Cardiac muscle cell (in vitro differentiated cells and primary cell): ENCODE data around the gene TULP1. TPM values are rescaled to one million over a fixed set of nuclear protein-coding genes. Genes with fewer than 3 reads are reported as not detected.

ENCODE experiments used
- DNase-seq, 2 donors: peaks; one replicate each; pipeline versions ENCODE4 v3.0.0 to v3.0.0-alpha.2; 2010 to 2017; ENCODE audit warnings: low read depth in 1 of 2, low spot score in 1 of 2
- H3K27ac ChIP-seq: fragments of 200-600 bp; sonication (generic); 2 replicates; pipeline ENCODE4 v1.5.1; 2016
- H3K27me3 ChIP-seq: fragments of 200-600 bp; sonication (generic); 2 replicates; pipeline ENCODE4 v1.6.0; 2016; ENCODE audit warnings: control low read depth
- H3K36me3 ChIP-seq: fragments of 200-600 bp; sonication (generic); 2 replicates; pipeline ENCODE4 v1.5.1; 2016; ENCODE audit warnings: control low read depth
- H3K4me1 ChIP-seq: fragments of 200-600 bp; sonication (generic); 2 replicates; pipeline ENCODE4 v1.8.1; 2017; ENCODE audit warnings: low read depth, mild to moderate bottlenecking, mixed run types
- H3K4me3 ChIP-seq: fragments of 200-600 bp; sonication (generic); 2 replicates; pipeline ENCODE4 v1.5.1; 2016; ENCODE audit warnings: mild to moderate bottlenecking
- H3K9me3 ChIP-seq: fragments of 200-600 bp; sonication (generic); 2 replicates; pipeline ENCODE4 v1.5.1; 2017; ENCODE audit warnings: low read depth, mild to moderate bottlenecking, control low read depth
- polyA plus RNA-seq: library from polyadenylated mRNA; unstranded; fragments of >200 nt; fragmentation: Nextera tagmentation; extraction: Ambion mirVana; gene quantifications from 2 replicates; pipeline ENCODE4 v1.2.1, GENCODE V29; 2016
- total RNA-seq: library from RNA; depleted of rRNA; stranded (reverse); fragments of >200 nt; gene quantifications from 2 replicates; pipeline ENCODE4 v1.2.3, GENCODE V29; 2016
- TF ChIP-seq, protein P1 (sequence below): IDR thresholded peaks from 2 replicates; pipeline ENCODE4 v1.5.1; 2012; ENCODE audit warnings: low read depth, mild to moderate bottlenecking, low read length

The TULP1 gene
- total and polyA plus RNA-seq, 2 experiments from 2014 or later: 0.92 to 5.2 TPM

DNA sequence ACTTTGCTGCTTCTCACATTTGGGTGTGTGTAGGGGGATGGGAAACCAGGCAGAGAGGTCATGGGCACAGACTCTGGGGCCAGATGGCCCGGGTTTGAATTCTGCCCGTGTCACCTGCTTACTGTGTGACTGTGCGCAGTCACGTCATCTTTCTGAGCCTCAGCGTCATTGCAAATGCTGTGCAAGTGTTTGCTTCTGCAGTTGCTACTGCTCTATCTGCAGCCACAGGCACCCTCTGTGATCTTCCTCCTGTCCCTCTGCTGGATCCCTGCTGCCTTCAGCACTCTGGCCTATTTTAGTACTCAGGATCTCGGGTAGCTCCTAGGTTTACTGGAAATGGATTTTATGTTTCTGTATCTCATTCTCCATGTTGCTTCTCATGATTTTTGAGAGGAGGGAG lies 40.6 kb upstream of the TULP1 start:
- H3K36me3 ChIP-seq: no peaks in the 10 kb centered on the region
- H3K27ac ChIP-seq: no peak overlapping the region
- TF ChIP-seq, protein P1, sequence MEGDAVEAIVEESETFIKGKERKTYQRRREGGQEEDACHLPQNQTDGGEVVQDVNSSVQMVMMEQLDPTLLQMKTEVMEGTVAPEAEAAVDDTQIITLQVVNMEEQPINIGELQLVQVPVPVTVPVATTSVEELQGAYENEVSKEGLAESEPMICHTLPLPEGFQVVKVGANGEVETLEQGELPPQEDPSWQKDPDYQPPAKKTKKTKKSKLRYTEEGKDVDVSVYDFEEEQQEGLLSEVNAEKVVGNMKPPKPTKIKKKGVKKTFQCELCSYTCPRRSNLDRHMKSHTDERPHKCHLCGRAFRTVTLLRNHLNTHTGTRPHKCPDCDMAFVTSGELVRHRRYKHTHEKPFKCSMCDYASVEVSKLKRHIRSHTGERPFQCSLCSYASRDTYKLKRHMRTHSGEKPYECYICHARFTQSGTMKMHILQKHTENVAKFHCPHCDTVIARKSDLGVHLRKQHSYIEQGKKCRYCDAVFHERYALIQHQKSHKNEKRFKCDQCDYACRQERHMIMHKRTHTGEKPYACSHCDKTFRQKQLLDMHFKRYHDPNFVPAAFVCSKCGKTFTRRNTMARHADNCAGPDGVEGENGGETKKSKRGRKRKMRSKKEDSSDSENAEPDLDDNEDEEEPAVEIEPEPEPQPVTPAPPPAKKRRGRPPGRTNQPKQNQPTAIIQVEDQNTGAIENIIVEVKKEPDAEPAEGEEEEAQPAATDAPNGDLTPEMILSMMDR: no peak
- H3K4me3 ChIP-seq: no peak overlapping the region
- no peaks in the 10 kb centered on the region for H3K27me3 ChIP-seq
- DNase-seq: no peak
- no peaks in the 10 kb centered on the region for H3K9me3 ChIP-seq
- no peaks in the 10 kb centered on the region for H3K4me1 ChIP-seq

DNA sequence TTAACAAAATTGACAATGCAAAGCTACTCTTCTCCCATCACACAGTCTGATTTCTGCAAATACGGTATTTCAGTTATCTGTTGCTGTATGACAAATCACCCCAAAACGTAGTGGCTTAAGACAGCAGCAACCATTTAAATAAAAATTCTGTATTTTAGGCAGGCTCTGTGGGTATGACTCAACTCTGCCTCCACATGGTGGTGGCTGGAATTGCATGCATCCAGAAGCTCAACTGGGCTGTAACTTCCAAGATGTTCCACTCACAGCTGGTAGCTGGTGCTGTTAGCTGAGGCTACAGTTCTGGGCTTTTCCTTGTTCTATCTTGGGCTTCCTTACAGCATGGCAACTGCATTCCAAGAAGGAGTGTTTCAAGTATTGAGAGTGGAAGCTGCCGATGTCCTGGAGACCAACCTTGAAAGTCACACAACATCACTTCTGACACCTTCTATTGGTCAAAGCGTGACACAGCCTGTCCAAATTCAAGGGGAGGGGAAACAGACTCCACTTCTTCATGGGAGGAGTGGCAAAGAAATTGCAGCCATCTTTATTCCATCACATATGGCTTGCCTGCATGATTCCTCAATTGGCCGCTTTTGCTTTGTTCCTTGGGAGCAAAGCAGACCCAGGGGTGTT lies 39.7 kb upstream of the TULP1 start:
- no peaks in the 10 kb centered on the region for H3K9me3 ChIP-seq
- H3K36me3 ChIP-seq: no peaks in the 10 kb centered on the region
- peak in 1 of 2 donors; percentile 55 for DNase-seq
- H3K4me3 ChIP-seq: no peak overlapping the region
- H3K27ac ChIP-seq: no peak overlapping the region
- H3K27me3 ChIP-seq: no peaks in the 10 kb centered on the region
- no peaks in the 10 kb centered on the region for H3K4me1 ChIP-seq
- TF ChIP-seq, protein P1: peak; percentile 81

GRCh38 chr6:35550437-35550836 lies 37.7 kb upstream of the TULP1 start:
- DNase-seq: no peak
- H3K4me1 ChIP-seq: no peaks in the 10 kb centered on the region
- no peaks in the 10 kb centered on the region for H3K27me3 ChIP-seq
- TF ChIP-seq, protein P1: no peak
- H3K4me3 ChIP-seq: no peak overlapping the region
- H3K36me3 ChIP-seq: no peaks in the 10 kb centered on the region
- H3K27ac ChIP-seq: no peak overlapping the region
- no peaks in the 10 kb centered on the region for H3K9me3 ChIP-seq

DNA sequence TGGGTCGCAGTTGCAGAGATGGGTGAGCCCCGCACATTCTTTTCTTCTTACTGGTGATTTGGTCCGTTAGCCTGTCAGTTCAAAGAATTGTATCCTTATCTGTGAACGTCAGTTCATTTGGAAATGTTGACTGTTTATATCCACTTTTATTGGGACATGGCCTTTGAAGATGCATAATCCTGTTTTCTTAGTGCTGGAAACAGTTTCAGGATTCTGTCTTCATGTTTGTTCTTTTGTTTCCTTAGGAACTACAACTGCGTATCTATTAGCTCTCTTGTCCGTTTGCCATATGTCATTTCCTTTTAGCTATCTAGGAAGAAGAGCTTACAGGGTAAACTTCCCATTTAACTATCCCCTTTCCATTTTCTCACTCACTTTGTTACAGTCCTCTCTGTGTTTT lies 35.0 kb upstream of the TULP1 start:
- Histone ChIP-seq H3K9me3 (no peaks in the 10 kb centered on the region), H3K4me1 (no peaks in the 10 kb centered on the region), H3K27ac (no peak overlapping the region), H3K36me3 (no peaks in the 10 kb centered on the region), H3K4me3 (no peak overlapping the region), H3K27me3 (no peaks in the 10 kb centered on the region)
- TF ChIP-seq, protein P1: no peak
- DNase-seq: peak in 1 of 2 donors; percentile 35

DNA sequence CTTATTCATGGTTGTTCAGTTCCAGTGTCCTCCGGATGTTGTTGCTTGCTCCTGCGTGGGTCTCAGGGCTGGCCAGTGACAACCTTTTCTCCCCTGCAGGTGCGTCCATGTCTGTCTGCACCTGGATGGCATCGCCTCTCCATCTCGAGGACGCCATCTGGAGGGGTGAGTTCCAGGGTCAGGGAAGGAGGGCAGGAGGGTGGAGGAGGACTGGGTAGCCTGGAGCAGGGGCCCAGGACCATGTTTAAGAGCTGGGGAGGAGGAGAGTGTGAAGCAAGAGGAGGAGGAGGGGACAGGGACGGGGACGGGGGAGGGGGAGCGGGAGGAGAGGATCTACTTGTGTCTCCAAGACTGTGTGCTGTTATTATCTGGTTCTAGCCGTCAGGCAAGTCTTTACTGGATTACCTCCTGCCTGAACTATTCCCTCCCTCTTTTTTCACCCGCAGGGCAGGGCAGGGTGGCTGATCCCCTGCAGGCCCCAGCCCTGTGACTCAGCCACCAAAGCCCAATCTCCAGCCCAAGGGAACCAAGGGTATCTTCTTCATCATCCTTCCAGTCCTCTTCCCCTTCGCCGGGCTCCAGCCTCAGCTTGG lies 32.2 kb upstream of the TULP1 start:
- H3K4me3 ChIP-seq: no peak overlapping the region
- no peak overlapping the region for H3K27ac ChIP-seq
- no peaks in the 10 kb centered on the region for H3K27me3 ChIP-seq
- no peaks in the 10 kb centered on the region for H3K4me1 ChIP-seq
- no peaks in the 10 kb centered on the region for H3K9me3 ChIP-seq
- TF ChIP-seq, protein P1: no peak
- no peaks in the 10 kb centered on the region for H3K36me3 ChIP-seq
- DNase-seq: no peak
